GM12892 (cell line): ENCODE measurements around the gene MORN4.
A peak's percentile ranks its signal among the peaks of the same experiment; 100 is the strongest.
"Not testable (repeated sequence)": the region's sequence is repeated elsewhere in the genome, so short reads cannot be mapped to it uniquely, and the experiment has no call there.

Experiments
- DNase-seq: peaks from one replicate; pipeline ENCODE4 v3.0.0; 2011; ENCODE audit not compliant: insufficient read length
- FAIRE-seq: peaks from 2 replicates; lab custom pipeline; 2011; peaks lifted over from hg19 to GRCh38; lab: Jason Lieb, UNC
- POLR2A ChIP-seq: IDR thresholded peaks from 2 replicates; pipeline ENCODE4 v1.6.1; 2011; ENCODE audit warnings: low read depth, low read length, control low read depth
- POLR2AphosphoS5 ChIP-seq: IDR thresholded peaks from 2 replicates; pipeline ENCODE4 v1.6.1; 2011; ENCODE audit warnings: low read depth, low read length, control low read depth
- TAF1 ChIP-seq: IDR thresholded peaks from 2 replicates; pipeline ENCODE4 v1.6.1; 2011; ENCODE audit warnings: low read depth, mild to moderate bottlenecking, control low read depth, low read length, borderline replicate concordance

Gene MORN4

GRCh38 chr10:97659589-97659988 is 26.3 kb upstream of the MORN4 start:
- DNase-seq: no peak
- no peak for FAIRE-seq
- TF ChIP-seq TAF1: no peak
- TF ChIP-seq POLR2AphosphoS5: no peak
- no peak for TF ChIP-seq POLR2A

GRCh38 chr10:97656777-97657176 is 23.5 kb upstream of the MORN4 start:
- DNase-seq: no peak
- TF ChIP-seq POLR2AphosphoS5 (no peak), POLR2A (no peak), TAF1 (no peak)
- FAIRE-seq: no peak

GRCh38 chr10:97651773-97652172 is 18.5 kb upstream of the MORN4 start:
- DNase-seq (no peak), FAIRE-seq (no peak)
- TF ChIP-seq POLR2AphosphoS5: no peak
- no peak for TF ChIP-seq TAF1
- no peak for TF ChIP-seq POLR2A

GRCh38 chr10:97650726-97651125 is 17.4 kb upstream of the MORN4 start:
- FAIRE-seq: no peak
- no peak for DNase-seq
- no peak for TF ChIP-seq TAF1
- no peak for TF ChIP-seq POLR2AphosphoS5
- no peak for TF ChIP-seq POLR2A

- not testable (repeated sequence) for DNase-seq, FAIRE-seq
Observed at GRCh38 chr10:97649405-97649750, 16.1 kb upstream of the MORN4 start.

GRCh38 chr10:97648562-97649404 is 15.5 kb upstream of the MORN4 start:
- peak; percentile 42 for DNase-seq
- TF ChIP-seq POLR2AphosphoS5 (no peak), POLR2A (peak; percentile 47), TAF1 (no peak)
- FAIRE-seq: peak; percentile 81

- DNase-seq (no peak), FAIRE-seq (no peak)
Observed at GRCh38 chr10:97647556-97647955, 14.3 kb upstream of the MORN4 start.

GRCh38 chr10:97644936-97645335 is 11.6 kb upstream of the MORN4 start:
- no peak for TF ChIP-seq POLR2A
- no peak for TF ChIP-seq TAF1
- TF ChIP-seq POLR2AphosphoS5: no peak
- FAIRE-seq (no peak), DNase-seq (no peak)

More at GRCh38 chr10:97647556-97647955, 14.3 kb upstream of the MORN4 start:
- TF ChIP-seq POLR2A (no peak), TAF1 (no peak), POLR2AphosphoS5 (no peak)

- DNase-seq (no peak), FAIRE-seq (no peak)
- TF ChIP-seq POLR2A: no peak
- no peak for TF ChIP-seq TAF1
- no peak for TF ChIP-seq POLR2AphosphoS5
Observed at GRCh38 chr10:97643441-97643985, 10.2 kb upstream of the MORN4 start.

- DNase-seq, FAIRE-seq: not testable (repeated sequence)
Observed at GRCh38 chr10:97642471-97643159, 9.3 kb upstream of the MORN4 start.

- TF ChIP-seq POLR2A: no peak
- peak; percentile 11; the same call in 1 of the 2 replicates for TF ChIP-seq POLR2AphosphoS5
- DNase-seq (peak; percentile 37), FAIRE-seq (peak; percentile 58)
Observed at GRCh38 chr10:97640868-97641811, 7.8 kb upstream of the MORN4 start.
